KG1 (cell line): ENCODE results near the gene PHKG2.

Experiments used
- DNase-seq: peaks from one replicate; lab custom pipeline; 2025; lab: John Stamatoyannopoulos, UW

PHKG2 gene

GRCh38 chr16:30728321-30728720 is 19.9 kb upstream of the PHKG2 start:
- no peak for DNase-seq

GRCh38 chr16:30728899-30729672 is 19.1 kb upstream of the PHKG2 start:
- no peak for DNase-seq

GRCh38 chr16:30731411-30731810 is 16.8 kb upstream of the PHKG2 start:
- no peak for DNase-seq

- no peak for DNase-seq
These were observed 11.0 kb upstream of the PHKG2 start for GRCh38 chr16:30736995-30737793.

- no peak for DNase-seq
These were observed 10.2 kb upstream of the PHKG2 start for GRCh38 chr16:30737794-30738648.

GRCh38 chr16:30738984-30739951 is 9.0 kb upstream of the PHKG2 start:
- DNase-seq, result no peak

- DNase-seq, result no peak
These were observed 7.6 kb upstream of the PHKG2 start for GRCh38 chr16:30740364-30741251.

GRCh38 chr16:30741461-30741914 is 6.7 kb upstream of the PHKG2 start:
- no peak for DNase-seq

- DNase-seq, result no peak
These were observed 4.5 kb upstream of the PHKG2 start for GRCh38 chr16:30743716-30744115.

- DNase-seq, result no peak
These were observed 4.0 kb upstream of the PHKG2 start for GRCh38 chr16:30744183-30744582.

GRCh38 chr16:30745082-30745481 is 3.1 kb upstream of the PHKG2 start:
- DNase-seq, result no peak

- DNase-seq, result no peak
These were observed 1.5 kb upstream of the PHKG2 start for GRCh38 chr16:30746638-30747175.

GRCh38 chr16:30747331-30747730 is 894 bp upstream of the PHKG2 start:
- no peak for DNase-seq

- no peak for DNase-seq
These were observed 615 bp downstream of the PHKG2 start for GRCh38 chr16:30748634-30749445.

- no peak for DNase-seq
These were observed 2.0 kb downstream of the PHKG2 start for GRCh38 chr16:30750201-30750600.

GRCh38 chr16:30750876-30751465 is 2.7 kb downstream of the PHKG2 start:
- no peak for DNase-seq

GRCh38 chr16:30753596-30753995 is 5.4 kb downstream of the PHKG2 start:
- no peak for DNase-seq

- no peak for DNase-seq
These were observed 7.9 kb downstream of the PHKG2 start for GRCh38 chr16:30755955-30756780.
